GM21526 (cell line): ENCODE measurements around the gene SH2D1B.
"Not testable (repeated sequence)": the region's sequence is repeated elsewhere in the genome, so short reads cannot be mapped to it uniquely, and the experiment has no call there.

Source experiments
- ATAC-seq: cut with Tn5 transposase; IDR thresholded peaks from one replicate; pipeline ENCODE4 v1.9.1; 2021; ENCODE audit warnings: moderate library complexity; ENCODE audit not compliant: unreplicated experiment, low FRiP score

SH2D1B gene

DNA sequence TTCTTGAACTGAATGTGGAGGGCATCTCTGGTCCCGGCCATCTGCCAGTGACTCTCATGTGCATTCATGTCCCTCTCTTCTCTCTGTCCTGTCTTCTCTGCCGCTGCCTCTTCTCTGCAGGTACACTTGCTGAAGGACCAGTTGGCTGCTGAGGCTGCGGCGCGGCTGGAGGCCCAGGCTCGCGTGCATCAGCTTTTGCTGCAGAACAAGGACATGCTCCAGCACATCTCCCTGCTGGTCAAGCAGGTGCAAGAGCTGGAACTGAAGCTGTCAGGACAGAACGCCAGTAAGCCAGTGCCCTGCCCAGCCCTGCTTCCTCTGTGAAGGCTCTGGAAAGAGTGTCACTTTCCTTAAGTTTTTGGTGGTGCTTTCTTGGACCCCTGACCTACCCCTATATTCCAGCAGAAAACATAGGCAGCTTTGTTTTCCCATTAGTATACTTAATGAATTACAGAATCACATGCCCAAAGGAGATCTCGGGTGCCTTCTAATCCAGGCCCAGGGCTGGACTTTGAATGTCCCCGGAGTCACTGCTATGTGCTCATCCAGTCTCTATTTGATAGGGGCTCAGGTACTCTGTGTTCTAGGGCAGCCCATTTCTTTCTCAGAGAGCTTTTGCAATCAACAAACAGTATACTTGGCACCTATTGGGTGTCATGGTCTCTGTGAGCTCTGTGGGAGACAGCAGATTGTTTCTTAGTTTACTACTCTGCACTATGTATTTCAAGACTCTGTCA lies 46.5 kb downstream of the SH2D1B start:
- ATAC-seq, result no peak

DNA sequence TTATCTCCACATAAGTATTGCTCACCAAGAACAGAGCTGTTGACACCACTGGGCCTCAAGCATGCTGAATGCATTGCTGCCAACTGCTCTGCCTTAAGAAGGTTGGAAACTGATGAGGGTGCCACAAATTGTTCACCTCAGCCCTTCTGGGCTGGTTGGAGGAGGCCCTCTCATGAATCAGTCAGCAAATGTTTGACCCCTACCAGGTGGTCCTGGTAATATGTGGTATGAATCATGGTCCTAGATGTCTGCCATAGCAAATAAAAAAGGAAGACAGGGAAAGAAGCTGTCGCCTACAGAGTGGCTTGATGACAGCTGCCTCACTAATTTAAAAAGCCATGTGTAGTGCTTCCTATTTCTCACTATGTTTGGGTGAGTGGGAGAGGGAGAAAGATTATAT lies 47.4 kb downstream of the SH2D1B start:
- no peak for ATAC-seq

DNA sequence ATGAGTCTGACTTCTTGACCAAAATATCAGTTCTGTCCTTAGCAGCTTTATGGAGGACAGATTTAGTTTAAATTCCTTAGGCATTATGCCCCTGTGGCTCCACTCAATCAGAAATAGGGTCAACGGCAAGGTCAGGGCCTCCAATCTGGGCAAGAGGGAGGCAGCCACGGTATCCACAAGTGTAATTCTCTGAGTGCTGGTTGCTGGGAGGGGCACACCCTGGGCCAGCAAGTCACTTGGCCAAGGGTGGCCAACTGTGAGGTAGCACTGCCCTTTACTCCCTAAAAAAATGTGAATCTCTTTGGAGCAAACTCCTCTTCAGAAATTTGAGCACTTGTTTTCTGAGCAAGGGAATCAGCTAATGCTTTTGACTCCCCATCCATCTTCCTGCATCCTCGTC lies 48.1 kb downstream of the SH2D1B start:
- ATAC-seq, result no peak

DNA sequence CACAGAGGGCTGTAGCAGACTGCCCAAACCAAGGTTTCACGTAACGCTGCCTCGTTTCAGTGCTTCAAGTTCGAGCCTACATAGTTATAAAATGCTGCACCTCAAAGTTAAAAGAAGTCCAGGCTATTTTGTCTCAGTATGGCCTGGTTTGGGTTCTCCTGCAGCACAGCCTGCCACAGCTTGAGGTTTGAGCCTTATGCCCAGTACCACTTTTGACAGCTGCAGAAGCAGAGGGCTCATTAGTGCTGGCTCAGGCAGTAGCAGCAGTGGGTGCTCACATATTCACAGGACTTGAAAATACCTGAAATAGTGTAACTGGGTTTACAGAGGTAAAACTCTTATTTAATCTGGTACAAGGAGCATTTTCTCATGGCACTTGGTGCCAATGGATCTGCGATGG lies 50.6 kb downstream of the SH2D1B start:
- ATAC-seq, result no peak

DNA sequence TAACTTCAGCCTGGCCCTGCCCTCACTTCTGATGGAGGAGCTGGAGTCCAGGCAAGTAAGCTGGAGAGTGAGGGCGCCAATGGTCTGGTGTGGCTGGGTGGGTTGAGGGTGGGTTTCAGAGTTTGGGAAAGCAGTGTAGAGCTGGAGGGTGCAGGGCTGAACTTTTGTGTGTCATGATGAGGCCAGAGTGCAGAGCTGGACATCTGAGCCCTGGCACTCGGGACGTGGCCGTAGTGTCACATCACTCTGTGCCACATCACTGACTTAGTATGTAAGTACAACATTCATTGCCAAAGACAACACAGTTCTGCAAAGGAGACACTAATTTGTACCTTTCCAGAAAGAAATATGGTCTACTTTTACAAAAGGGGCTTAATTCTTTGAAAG lies 51.1 kb downstream of the SH2D1B start:
- ATAC-seq, result no peak

DNA sequence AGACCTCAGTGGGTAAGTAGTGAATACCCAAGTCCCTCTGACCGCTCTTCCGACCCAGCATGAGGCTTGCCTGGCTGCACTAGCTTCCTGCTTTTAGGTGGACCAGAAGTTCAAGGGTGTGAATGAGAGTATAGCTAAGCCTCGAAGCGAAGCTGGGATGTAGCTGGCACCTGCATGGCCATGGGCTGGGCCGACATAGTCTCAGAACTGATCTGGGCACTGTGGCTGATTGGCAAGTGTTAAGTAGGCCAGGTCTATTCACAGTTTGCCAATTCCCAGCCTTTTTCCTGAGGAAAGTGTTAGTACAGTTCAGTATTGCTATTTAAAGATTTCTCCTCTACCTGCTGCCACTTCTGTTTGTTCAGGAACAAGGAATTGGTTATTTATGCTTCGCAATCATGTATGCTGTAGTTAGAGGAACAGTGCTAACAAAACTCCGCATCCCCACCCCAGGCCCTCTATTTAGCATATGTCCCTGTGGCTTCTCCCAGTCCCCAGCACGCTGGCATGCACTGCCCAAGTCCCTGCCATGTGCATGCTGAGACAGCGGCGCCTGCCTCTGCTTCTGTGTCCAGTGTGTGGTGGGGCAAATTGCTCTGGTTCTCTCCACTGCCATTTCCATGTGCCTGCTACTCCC lies 51.6 kb downstream of the SH2D1B start:
- ATAC-seq, result no peak

DNA sequence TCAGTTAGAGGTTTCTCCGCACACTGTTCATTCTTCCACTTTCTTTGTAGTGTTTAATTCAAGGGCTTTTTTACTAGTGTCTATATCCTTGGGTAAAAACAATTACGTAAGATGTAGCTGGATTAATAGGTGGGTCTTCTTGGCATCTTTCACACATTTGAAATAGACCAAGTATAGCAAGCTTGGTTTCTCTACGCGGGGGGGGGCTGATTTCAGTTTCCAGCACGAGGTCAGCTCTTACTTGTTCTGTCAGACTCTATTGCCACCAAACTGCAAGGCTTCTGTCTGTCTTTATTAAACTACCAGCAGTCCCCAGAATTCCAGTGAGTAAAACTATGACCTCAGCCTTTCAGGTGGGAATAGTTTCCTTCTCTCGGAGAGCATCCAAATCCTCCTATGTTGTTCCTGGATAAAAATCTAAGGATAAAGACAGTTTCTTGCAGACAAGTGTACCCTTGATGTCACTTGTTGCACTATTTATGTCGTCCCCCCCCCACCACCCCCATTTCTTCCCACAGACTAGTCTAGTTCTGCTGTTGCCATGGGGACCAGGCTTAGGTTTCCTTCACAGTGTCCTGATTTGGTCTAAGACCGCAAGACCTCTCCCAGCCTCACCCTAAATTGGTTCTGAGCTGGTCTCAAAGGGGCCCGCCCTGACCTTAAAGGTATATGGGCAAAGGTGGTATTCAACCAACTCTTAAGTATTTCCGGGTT lies 52.3 kb downstream of the SH2D1B start:
- no peak for ATAC-seq

DNA sequence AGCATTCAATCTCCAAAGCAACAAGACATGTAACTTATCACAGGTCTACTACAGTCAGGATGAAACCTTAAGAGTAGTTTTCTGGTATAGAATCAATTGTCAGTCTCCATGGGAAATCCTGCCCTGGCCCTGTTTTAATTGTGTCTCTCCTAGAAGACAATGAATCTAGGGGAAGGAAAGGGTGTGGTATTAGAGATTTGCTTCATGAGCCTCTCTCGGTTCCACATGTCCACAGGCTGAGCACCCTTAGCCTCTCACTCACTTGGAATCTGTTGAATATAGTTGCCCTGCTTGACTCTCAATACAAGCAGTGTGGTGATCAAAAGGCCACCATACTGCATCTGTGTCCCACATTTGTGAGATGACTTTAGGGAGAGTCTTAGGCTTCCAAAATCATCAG lies 53.0 kb downstream of the SH2D1B start:
- no peak for ATAC-seq

DNA sequence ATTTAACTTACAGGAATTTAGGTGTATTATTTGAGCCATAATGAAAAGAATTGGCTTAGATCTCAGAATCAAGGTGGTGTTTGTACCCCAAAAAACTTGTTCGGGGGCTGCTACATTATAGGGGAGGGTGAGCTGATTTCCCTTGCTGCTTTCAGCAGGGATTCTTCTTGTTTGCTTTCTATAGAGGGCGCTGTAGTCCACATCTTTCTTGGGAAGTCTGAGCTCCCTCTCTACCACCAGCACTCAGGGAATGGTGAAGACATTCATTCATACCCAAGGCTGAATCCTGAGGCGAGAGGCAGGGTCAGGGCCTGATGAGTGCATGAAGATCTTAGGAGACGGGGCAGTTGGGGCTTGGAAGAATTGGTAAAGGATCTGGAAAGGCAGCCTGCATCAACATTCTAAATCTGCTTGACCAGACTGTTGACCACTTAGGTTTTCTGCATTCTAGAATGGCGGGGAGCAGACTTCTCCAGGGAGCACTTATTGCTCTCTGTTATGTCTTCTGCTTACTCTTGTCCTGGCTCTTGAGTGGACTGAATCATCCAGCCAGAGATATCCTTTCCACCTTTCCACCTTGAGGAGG lies 54.2 kb downstream of the SH2D1B start:
- ATAC-seq, result no peak

DNA sequence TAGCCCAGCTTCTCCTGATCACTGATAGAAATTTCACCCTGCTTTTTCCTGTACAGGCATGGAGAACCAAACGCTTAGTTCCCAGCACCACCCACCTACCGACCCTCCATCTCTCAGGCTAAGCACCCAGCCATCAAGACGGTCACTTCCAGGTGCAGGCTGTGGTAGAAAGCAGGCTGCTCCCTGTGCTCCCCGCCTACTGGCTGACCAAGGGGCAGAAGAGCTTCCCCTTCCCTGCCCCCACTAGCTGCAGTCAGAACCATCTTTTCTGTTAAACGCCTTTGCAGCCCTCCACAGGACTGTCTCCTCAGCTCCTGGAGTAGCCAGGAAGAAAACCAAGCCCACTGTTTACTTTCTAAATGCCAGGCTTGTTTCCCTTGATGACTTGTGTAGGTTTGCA lies 58.2 kb downstream of the SH2D1B start:
- no peak for ATAC-seq

DNA sequence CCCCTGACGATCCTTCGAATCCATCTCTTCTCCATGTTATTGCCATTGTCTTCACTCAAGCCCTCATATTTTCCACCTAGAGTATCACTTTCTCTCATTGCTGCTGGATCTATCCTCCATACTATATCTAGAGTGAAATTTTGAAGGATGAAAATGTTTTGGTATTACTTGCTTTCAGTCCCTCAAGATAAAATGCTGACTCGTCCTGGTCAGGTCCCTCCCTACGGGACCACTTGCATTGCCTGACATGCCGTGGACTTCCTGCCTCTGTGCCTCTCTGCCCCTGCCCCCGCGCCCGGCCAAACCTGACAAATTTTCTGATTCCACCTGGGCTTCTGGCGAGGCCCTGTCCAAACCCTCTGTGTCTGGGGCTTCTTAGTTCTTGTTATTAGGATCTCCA lies 58.9 kb downstream of the SH2D1B start:
- no peak for ATAC-seq

DNA sequence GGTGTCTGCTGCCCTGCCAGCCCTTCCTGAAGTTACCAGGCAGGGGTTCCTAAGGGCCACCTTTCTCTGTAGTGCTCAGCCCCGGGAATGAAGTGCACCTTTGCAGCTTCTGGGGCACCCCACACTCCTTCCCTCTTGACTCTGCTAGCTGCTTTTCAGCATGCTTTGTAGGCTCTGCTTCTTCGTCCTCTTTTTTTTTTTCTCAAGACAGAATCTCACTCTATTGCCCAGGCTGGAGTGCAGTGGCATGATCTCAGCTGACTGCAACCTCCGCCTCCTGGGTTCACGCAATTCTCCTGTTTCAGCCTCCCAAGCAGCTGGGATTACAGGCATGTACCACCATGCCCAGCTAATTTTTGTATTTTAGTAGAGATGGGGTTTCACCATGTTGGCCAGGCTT lies 60.1 kb downstream of the SH2D1B start:
- ATAC-seq, result not testable (repeated sequence)

DNA sequence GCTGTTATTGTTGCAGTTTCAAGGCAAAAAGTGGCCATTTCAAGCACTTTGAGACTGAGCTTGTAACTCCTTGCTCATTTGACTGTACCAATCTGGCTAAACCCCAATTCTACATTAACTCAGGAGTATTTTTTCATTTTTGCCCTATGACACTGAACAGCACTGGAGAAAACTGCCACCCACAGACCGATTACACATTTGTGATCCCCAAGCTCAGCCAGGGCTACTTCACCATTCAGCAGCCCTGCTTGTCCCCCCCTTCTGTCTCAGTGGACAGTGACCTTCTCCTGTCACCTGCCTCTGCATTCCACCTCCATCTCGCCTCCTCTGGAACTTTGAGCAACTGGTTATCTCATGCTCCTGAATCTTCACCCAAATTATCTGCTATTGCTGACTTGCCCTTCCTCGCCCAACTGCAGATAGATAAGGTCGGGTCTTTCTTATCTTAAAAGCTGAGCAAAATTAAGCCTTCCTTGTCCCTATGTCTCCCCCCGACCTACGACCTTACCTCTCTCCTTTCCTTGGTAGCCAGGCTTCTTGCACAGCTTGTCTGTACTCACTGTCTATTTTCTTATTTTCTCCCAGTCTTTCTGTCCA lies 60.6 kb downstream of the SH2D1B start:
- no peak for ATAC-seq

DNA sequence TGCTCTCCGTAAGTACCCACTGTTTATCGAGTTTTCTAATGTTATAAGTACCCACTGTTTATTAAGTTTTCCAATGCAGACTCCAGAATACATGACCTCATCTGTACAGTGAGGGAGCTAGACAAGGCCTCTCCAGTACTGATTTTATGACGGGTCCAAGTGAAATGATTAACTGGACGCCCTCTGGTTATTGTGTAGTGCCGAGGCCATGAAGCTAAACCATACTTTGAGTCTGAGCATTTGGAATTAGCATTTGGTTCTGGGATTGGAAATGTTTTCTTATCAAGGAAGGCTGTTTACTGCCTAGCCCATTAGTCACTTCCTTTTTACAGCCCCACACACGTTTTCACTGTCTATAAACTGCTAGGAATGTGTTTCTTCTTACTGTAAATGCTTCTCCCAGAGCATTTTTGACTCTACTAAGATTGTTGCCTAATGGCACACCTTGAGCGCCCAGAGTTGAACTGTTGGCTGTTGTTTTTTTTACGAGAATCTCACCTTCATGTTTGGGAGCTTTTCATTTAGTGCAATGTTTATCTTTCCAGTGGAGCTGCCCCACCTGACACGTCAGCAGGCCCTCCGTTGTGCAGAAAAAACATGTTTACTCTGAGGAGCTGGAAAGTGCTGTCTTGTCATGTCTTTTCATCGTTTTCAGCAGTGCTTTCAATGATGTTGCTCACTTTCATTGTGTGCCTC lies 62.2 kb downstream of the SH2D1B start:
- no peak for ATAC-seq

DNA sequence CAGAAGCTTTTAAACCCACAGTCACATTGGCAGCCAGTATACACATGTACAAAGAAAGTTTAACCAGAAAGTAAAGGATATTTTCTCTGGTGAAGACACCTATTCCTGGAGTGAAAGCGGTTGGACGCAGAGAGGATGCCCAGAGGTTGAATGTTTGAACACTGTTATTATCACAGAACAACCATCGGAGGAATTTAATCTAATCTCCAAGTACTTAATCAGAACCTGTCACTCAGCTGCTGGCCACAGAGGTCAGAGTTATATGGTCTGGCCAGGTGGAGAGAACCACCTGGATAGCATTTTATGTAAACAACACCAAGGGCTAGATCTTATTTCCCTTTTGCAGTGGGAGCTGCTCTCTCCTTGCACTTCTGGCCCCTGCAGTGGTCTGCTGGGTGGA lies 64.7 kb downstream of the SH2D1B start:
- ATAC-seq, result no peak
